ENCODE results near the gene NDUFA6. TPM values are rescaled to one million over a fixed set of nuclear protein-coding genes. Genes with fewer than 3 reads are reported as not detected.
"Not testable (repeated sequence)": the region's sequence is repeated elsewhere in the genome, so short reads cannot be mapped to it uniquely, and the experiment has no call there.

NDUFA6 gene
- total RNA-seq, 4 donors from 2014 or later: 51.0 to 81.0 (median 64.9) TPM

- TF ChIP-seq, protein P1, sequence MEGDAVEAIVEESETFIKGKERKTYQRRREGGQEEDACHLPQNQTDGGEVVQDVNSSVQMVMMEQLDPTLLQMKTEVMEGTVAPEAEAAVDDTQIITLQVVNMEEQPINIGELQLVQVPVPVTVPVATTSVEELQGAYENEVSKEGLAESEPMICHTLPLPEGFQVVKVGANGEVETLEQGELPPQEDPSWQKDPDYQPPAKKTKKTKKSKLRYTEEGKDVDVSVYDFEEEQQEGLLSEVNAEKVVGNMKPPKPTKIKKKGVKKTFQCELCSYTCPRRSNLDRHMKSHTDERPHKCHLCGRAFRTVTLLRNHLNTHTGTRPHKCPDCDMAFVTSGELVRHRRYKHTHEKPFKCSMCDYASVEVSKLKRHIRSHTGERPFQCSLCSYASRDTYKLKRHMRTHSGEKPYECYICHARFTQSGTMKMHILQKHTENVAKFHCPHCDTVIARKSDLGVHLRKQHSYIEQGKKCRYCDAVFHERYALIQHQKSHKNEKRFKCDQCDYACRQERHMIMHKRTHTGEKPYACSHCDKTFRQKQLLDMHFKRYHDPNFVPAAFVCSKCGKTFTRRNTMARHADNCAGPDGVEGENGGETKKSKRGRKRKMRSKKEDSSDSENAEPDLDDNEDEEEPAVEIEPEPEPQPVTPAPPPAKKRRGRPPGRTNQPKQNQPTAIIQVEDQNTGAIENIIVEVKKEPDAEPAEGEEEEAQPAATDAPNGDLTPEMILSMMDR (IDR thresholded peaks at IDR 0.05; ENCODE audit: low read depth): not testable (repeated sequence)
Measured at GRCh38 chr22:42130639-42131431, 40.3 kb upstream of the NDUFA6 start, which contains the start of gene CYP2D6. Gene CYP2D6 (minus strand): TSS chr22:42130810. CDS start chr22:42130791, 19 bp downstream.

DNA sequence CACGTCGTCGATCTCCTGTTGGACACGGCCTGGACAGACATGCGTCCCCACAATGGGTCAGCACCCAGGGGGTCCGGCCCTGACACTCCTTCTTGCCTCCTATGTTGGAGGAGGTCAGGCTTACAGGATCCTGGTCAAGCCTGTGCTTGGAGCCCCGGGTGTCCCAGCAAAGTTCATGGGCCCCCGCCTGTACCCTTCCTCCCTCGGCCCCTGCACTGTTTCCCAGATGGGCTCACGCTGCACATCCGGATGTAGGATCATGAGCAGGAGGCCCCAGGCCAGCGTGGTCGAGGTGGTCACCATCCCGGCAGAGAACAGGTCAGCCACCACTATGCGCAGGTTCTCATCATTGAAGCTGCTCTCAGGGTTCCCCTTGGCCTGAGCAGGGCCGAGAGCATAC, 37.0 kb upstream of the NDUFA6 start:
- TF ChIP-seq, protein P1 (IDR thresholded peaks at IDR 0.05; ENCODE audit: low read depth): no peak

- TF ChIP-seq, protein P1 (IDR thresholded peaks at IDR 0.05; ENCODE audit: low read depth): no peak
Measured at GRCh38 chr22:42116848-42117424, 26.4 kb upstream of the NDUFA6 start.

DNA sequence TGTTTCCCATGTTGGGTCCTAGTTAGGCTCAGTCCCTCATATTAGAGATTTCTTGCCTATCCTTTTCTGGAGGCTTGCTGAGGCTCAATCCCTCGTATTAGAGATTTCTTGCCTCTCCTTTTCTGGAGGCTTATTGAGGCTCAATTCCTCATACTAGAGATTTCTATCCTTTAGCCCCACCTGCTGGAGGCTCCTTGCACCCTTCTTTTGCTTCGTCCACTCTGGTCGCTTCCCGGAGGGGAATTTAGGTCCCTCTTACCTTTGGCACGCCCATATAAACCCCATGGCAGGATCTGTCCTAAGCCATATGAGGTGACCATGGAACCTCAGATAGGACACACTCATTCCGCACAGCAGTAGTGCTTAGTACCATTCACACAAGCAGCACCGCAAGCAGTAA, 24.1 kb upstream of the NDUFA6 start:
- TF ChIP-seq, protein P1 (IDR thresholded peaks at IDR 0.05; ENCODE audit: low read depth): no peak

GRCh38 chr22:42111798-42112197, 21.2 kb upstream of the NDUFA6 start:
- TF ChIP-seq, protein P1 (IDR thresholded peaks at IDR 0.05; ENCODE audit: low read depth): no peak

DNA sequence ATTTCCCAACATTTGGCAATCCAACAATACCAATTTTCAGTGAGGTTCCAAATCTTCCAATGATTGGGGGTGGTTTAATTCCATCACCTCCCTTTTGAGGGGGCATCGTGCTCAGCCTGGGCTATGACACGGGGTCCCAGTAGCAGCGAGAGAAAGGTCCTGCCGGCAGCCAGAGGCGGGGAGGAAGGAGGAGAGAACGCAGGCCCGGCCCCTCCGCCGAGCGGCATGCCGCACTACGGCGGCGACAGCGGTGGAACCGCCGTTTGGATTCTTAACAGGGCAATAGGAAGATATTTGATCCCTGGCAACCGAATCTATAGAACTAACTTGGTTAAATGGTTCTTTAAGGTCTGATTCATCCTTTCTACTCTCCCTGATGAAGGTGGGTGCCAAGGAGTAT, 18.3 kb upstream of the NDUFA6 start:
- TF ChIP-seq, protein P1 (IDR thresholded peaks at IDR 0.05; ENCODE audit: low read depth): no peak

GRCh38 chr22:42101199-42101598, 10.6 kb upstream of the NDUFA6 start:
- TF ChIP-seq, protein P1 (IDR thresholded peaks at IDR 0.05; ENCODE audit: low read depth): no peak
